ENCODE results near the gene CSAD.

- peak; percentile 68 for TF ChIP-seq CTCF (IDR thresholded peaks at IDR 0.05; ENCODE audit: low read depth, low read length)
- no peak for TF ChIP-seq EZH2phosphoT487 (IDR thresholded peaks at IDR 0.05; ENCODE audit: low read depth)
Measured at GRCh38 chr12:53190108-53190729, 9.5 kb upstream of the CSAD start.

Data from OCI-LY3 (cell line).